ENCODE measurements around the gene LRP5. TPM values are rescaled to one million over a fixed set of nuclear protein-coding genes. Genes with fewer than 3 reads are reported as not detected.

The LRP5 gene
- total and polyA plus RNA-seq, 9 of the 15 experiments (the other 6 are each of a cell fraction or from before 2014, with no cell fraction given) = 0.48 to 44.2 (median 13.5) TPM

DNA sequence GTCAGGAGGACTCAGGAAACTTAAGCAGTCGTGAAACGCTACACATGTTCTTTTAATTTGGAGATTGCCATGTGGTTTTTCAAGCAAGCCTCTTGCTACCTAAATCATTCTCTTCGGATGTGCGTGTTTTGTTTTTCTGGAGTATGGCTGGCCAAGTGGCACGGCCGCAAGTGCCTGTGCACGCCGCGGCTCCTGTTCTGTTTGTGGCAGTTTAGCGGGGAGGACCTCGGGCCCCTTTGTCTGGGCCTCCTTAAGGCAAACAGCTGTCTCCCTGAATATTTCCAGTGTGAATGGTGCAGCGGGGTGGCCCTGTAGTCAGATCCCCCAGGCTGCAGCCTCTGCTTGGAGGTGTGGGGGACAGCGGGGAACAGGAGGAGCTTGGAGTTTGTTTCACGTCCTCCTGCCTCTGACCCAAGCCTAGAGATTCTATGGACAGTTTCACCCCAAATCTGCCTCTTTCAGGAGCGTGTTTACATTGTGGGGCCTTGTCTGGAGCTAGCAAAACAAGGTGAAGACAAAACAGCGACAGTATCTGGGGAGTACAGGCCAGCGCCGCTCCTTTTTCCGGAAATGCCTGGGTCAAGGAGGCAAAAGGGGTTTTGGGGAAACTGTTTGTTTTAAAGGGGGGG, 1.3 kb downstream of the LRP5 start:
- H3K4me2 ChIP-seq (ENCODE audit: insufficient read depth, low read length) = peak overlapping the region; percentile 88
- POLR2A ChIA-PET = interaction anchor here (0.5 to 1.9 kb wide), 12 partner anchors 11 to 1650 kb away, joined by 3 to 14 read pairs (median 3); partner anchors contain the start of genes C11orf24 and NUDT8
- TF ChIP-seq PPARD (CRISPR knock-in tag; IDR thresholded peaks at IDR 0.05) = no peak
- no peak for TF ChIP-seq ZNF57 (CRISPR knock-in tag; IDR thresholded peaks at IDR 0.05)
- TF ChIP-seq TEAD4 (IDR thresholded peaks at IDR 0.05; ENCODE audit: low read length) = peak; percentile 43; the same call in 1 of the 2 replicates
- TF ChIP-seq TEAD4 (CRISPR knock-in tag; IDR thresholded peaks at IDR 0.05; ENCODE audit: borderline replicate concordance) = no peak
- peak; percentile 92 for TF ChIP-seq NCOR1 (IDR thresholded peaks at IDR 0.05)
- TF ChIP-seq, protein P1, sequence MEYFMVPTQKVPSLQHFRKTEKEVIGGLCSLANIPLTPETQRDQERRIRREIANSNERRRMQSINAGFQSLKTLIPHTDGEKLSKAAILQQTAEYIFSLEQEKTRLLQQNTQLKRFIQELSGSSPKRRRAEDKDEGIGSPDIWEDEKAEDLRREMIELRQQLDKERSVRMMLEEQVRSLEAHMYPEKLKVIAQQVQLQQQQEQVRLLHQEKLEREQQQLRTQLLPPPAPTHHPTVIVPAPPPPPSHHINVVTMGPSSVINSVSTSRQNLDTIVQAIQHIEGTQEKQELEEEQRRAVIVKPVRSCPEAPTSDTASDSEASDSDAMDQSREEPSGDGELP (CRISPR knock-in tag; IDR thresholded peaks at IDR 0.05; ENCODE audit: borderline replicate concordance) = peak; percentile 79
- TF ChIP-seq, protein P2, sequence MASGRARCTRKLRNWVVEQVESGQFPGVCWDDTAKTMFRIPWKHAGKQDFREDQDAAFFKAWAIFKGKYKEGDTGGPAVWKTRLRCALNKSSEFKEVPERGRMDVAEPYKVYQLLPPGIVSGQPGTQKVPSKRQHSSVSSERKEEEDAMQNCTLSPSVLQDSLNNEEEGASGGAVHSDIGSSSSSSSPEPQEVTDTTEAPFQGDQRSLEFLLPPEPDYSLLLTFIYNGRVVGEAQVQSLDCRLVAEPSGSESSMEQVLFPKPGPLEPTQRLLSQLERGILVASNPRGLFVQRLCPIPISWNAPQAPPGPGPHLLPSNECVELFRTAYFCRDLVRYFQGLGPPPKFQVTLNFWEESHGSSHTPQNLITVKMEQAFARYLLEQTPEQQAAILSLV (tag; IDR thresholded peaks at IDR 0.05) = no peak
- TF ChIP-seq, protein P3, sequence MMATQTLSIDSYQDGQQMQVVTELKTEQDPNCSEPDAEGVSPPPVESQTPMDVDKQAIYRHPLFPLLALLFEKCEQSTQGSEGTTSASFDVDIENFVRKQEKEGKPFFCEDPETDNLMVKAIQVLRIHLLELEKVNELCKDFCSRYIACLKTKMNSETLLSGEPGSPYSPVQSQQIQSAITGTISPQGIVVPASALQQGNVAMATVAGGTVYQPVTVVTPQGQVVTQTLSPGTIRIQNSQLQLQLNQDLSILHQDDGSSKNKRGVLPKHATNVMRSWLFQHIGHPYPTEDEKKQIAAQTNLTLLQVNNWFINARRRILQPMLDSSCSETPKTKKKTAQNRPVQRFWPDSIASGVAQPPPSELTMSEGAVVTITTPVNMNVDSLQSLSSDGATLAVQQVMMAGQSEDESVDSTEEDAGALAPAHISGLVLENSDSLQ (IDR thresholded peaks at IDR 0.05) = no peak
- TF ChIP-seq RCOR1 (IDR thresholded peaks at IDR 0.05; ENCODE audit: borderline replicate concordance in 1 of 2, low read depth in 2 of 2, low read length in 2 of 2) = peak in 1 of 2 experiments; percentile 43; a peak in 2 of 4 replicates
- peak; percentile 52; the same call in 1 of the 2 replicates for TF ChIP-seq CBFA2T2 (conservative IDR thresholded peaks at IDR 0.05)
- TF ChIP-seq JUND (IDR thresholded peaks at IDR 0.05; ENCODE audit: borderline replicate concordance, low read depth, low read length) = 0 out of 2 replicates have a peak, but pooled peaks have one; percentile 13
- no peak for TF ChIP-seq JUND (tag; IDR thresholded peaks at IDR 0.05; ENCODE audit: borderline replicate concordance, low read depth, low read length)
- peak; percentile 75 for TF ChIP-seq CBFA2T3 (IDR thresholded peaks at IDR 0.05)
- peak; percentile 42; the same call in 1 of the 2 replicates for TF ChIP-seq EP300 (IDR thresholded peaks at IDR 0.05; ENCODE audit: low read length)
- TF ChIP-seq, protein P4, sequence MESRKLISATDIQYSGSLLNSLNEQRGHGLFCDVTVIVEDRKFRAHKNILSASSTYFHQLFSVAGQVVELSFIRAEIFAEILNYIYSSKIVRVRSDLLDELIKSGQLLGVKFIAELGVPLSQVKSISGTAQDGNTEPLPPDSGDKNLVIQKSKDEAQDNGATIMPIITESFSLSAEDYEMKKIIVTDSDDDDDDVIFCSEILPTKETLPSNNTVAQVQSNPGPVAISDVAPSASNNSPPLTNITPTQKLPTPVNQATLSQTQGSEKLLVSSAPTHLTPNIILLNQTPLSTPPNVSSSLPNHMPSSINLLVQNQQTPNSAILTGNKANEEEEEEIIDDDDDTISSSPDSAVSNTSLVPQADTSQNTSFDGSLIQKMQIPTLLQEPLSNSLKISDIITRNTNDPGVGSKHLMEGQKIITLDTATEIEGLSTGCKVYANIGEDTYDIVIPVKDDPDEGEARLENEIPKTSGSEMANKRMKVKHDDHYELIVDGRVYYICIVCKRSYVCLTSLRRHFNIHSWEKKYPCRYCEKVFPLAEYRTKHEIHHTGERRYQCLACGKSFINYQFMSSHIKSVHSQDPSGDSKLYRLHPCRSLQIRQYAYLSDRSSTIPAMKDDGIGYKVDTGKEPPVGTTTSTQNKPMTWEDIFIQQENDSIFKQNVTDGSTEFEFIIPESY (CRISPR knock-in tag; IDR thresholded peaks at IDR 0.05) = 0 out of 2 replicates have a peak, but pooled peaks have one; percentile 5
- TF ChIP-seq ZBTB7A (IDR thresholded peaks at IDR 0.05; ENCODE audit: borderline replicate concordance, control insufficient read depth, low read depth, low read length) = 0 out of 2 replicates have a peak, but pooled peaks have one; percentile 19
- 0 out of 2 replicates have a peak, but pooled peaks have one; percentile 14 for TF ChIP-seq KLF16 (IDR thresholded peaks at IDR 0.05)
- TF ChIP-seq LCOR (CRISPR knock-in tag; IDR thresholded peaks at IDR 0.05) = no peak

More for the DNA sequence above, 1.3 kb downstream of the LRP5 start:
- Histone ChIP-seq H3K9me1 (ENCODE audit: control insufficient read depth, insufficient read depth, low read length) (peaks cover 5% of the 10 kb centered on the region), H3K79me2 (ENCODE audit: control insufficient read depth, insufficient read depth, low read length) (peaks cover 58% of the 10 kb centered on the region), H4K20me1 (replicated peaks; ENCODE audit: control insufficient read depth, insufficient read depth, low read length) (peaks cover 10% of the 10 kb centered on the region), H3K36me3 (ENCODE audit: control insufficient read depth, insufficient read depth, low read length) (no peaks in the 10 kb centered on the region), H3K27me3 (ENCODE audit: control insufficient read depth in 2 of 2, insufficient read depth in 2 of 2, low read length in 2 of 2) (no peaks in the 10 kb centered on the region), H2AFZ (ENCODE audit: low read depth, low read length) (peak overlapping the region; percentile 77), H3K27ac (ENCODE audit: extremely low read depth, low read depth, low read length) (peak overlapping the region; percentile 90), H3K4me1 (replicated peaks in 1 of 2; ENCODE audit: control insufficient read depth in 2 of 2, insufficient read depth in 2 of 2, low read length in 2 of 2) (peaks cover 12 to 49% of the 10 kb centered on the region in 2 experiments), H3K9me3 (replicated peaks; ENCODE audit: control insufficient read depth, insufficient read depth, low read depth, low read length) (peaks cover 1% of the 10 kb centered on the region; the same call in 1 of the 2 replicates), H3K4me3 (peak overlapping the region; percentile 82), H3K9ac (ENCODE audit: insufficient read depth in 1 of 2, low read depth in 2 of 2, low read length in 2 of 2) (peak overlapping the region; percentile 78 to 98)
- FAIRE-seq (peak; percentile 84), DNase-seq (ENCODE audit: extremely low read depth in 1 of 4, low spot score in 3 of 4) (peak in 3 of 4 experiments; percentile 27 to 71 (median 51)), ATAC-seq (peak; percentile 68)
- CTCF ChIA-PET (ENCODE audit: low intra/inter-chr PET ratio) = no interaction called here
- WGBS (ENCODE audit: insufficient coverage, low coverage, missing lambda C conversion rate) = 2% methylated on average over 19 of the region's 19 CpGs
- in situ Hi-C loops (cut with MboI) = no loop called here
- TSS peak; percentile 68 for BruUV-seq (replicated peaks)
- intact Hi-C loops (cut with micrococcal nuclease) = no loop called here

Data from K562 (cell line).